HG03159 (cell line): Measurements from ENCODE around the gene PTPN7.
"Not testable (repeated sequence)": the region's sequence is repeated elsewhere in the genome, so short reads cannot be mapped to it uniquely, and the experiment has no call there.

Experiments used
- ATAC-seq: cut with Tn5 transposase; IDR thresholded peaks from one replicate; pipeline ENCODE4 v1.9.1; 2021; ENCODE audit warnings: mild to moderate bottlenecking, moderate library complexity; ENCODE audit not compliant: unreplicated experiment

PTPN7 gene

DNA sequence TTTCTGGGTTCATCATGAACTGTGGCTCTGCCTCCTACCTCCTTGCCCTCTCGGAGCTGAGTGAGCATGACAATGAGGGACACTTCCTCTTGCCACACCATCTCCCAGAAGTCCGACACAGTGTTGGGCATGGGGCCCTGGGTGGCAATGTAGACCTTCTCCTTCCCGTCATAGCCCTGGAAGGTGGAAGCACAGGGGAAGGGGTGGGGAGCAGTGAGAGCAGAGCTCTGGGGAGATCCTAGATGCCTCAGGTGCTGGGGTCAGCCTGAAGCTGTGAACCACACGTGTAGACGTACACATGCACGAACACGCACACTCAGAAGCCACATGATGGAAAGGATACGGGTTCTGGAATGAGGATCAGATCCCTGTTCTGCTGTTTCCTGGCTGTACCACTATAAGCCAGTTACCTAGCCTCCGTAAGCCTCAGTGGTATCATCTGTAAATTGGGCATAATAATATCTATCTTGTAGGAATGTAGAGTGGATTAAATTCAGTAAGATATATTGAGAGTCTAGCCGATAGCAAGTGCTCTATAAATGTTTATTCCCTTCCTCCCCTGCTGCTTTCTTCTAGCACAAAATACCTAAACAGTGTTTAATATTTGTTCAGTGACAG, 6.1 kb downstream of the PTPN7 start:
- no peak for ATAC-seq

DNA sequence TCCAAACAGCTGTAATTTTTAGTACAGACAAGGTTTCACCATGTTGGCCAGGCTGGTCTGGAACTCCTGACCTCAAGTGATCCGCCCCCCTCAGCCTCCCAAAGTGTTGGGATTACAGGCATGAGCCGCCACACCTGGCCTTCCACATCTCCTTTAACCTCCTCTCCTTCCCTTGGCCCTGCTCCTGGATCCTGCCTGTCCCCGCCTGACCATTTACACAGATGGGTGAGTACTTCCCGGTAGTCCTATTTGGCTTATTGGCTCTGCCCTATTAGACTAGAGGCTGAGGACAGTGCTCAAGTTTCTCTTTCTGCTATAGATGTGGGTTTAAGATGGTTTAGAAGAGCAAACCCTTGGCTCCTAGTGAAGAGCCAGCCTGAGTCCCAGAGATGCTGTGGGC, 7.1 kb downstream of the PTPN7 start:
- ATAC-seq = no peak

- ATAC-seq = no peak
These were observed 8.0 kb downstream of the PTPN7 start for GRCh38 chr1:202152399-202152798.

DNA sequence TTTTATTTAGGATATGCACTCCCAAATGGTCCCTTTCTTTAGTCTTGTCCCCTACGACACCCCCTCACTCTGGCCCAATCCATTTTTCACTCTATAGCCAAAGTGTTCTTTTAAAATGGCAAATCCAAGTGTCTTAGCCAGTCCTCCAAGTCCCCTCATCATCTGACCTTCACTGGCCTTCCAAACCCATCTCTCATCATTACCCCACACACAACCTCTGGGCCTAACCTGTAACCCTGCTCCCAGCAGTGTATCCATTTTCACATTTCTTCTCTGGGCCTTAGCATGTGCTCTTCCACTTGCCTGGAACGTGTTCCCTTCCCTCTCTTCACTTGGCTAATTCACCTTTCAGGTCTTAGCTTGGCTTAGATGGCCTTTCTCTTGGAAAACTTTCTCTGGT, 9.4 kb downstream of the PTPN7 start:
- no peak for ATAC-seq

DNA sequence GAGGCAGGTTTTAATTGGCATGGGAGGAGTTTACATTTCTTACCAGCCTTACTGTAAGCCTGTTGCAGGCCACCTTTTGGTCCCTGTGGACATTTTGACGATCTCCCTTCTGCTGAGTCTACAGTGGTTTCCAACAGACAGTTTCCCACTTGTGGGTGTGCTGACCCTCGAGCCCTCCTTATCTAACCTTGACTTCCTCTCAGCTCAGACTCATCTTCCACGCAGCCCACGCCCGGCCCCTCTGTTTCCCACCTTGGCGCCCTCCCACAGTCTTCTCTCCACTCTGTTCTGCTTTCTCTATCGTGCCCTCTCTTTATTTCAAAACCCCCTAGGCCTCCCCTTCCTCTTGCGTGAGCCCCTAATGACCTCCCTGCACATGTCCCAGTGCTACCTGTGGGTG, 9.8 kb downstream of the PTPN7 start:
- no peak for ATAC-seq

DNA sequence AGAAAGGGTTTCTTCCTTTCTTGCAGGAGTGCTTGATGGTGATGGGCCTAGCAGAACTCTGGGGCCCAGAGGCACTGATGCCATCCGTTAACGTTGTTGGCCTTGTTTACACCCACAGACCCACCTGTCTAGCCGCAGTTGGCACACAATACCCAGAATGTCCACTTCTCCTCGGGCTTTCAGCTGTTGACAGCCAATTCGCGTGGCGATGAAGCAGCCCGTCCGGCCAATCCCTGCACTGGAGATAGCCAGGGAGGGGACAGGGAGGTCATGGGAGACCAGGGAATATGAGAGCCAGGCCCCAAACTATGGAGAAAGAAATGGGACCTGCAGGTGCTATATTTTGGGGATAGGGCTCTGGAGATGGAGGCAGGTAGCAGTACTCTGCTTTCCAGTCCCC, 10.2 kb downstream of the PTPN7 start:
- no peak for ATAC-seq

GRCh38 chr1:202149566-202149965, 10.8 kb downstream of the PTPN7 start:
- ATAC-seq = no peak

DNA sequence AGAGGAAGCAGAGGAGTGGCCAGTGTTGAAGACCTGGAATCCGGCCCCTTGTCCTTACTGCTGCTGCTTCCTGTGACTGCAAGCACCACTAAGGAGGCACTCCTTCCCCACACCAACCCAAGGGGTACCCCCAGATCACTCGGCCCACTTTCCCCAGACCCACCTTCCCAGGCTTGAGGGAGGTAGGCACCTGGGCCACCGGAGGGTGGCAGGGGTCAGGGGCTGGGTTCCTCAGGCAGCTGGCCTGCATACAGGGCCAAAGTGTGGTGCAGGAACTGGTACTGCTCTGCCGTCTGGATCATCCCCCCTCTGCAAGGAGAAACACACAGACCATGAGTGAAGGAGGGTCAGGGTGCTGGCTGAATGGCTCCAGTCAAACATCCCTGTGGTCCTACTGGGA, 12.0 kb downstream of the PTPN7 start:
- no peak for ATAC-seq

- no peak for ATAC-seq
These were observed 13.4 kb downstream of the PTPN7 start for GRCh38 chr1:202146993-202147392.

DNA sequence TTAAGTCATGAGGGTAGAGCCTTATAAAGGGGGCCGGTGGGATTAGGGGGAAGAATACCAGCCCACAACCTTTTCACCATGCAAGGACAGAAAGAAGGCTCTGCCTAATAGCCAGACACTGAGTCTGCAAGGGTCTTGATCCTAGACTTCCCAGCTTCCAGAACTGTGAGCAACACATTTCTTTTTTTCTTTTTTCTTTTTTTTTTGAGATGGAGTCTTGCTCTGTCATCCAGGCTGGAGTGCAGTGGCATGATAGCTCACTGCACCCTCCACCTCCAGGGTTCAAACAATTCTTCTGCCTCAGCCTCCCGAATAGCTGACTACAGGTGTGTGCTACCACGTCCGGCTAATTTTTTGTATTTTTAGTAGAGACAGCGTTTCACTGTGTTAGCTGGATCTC, 14.1 kb downstream of the PTPN7 start:
- no peak for ATAC-seq

GRCh38 chr1:202145744-202146140, 14.7 kb downstream of the PTPN7 start:
- not testable (repeated sequence) for ATAC-seq

DNA sequence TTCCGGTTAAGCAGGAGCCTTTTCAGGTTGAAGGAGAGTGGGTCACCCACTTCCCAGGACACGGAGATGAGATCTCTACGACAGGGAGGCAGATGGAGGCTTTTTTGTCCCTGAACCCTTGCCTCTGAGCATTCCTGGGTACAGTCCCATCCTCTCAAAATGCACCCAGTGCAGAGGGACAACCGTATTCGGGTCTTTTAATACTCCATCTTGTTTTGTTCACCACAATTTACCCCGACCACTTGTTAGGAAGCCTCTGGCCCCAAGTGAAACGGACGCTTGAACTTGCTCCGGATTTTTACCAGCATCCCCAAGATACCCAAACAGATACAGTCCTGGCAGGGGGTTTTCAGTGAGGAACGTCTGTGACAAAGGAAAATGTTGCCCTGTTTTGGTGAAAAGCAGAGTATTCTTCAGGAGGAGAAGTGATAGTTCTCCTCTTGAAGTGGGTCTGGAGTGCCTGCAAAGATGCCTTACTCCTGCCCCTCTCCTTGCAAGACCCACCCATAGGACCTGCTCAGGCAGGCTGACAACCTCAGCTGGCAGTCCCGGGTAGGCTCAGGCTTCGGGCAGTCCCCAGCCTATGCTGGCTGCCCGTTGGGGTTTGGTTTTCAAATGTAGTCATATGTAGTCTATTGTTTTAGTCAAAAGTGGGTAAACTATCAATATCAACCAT, 15.2 kb downstream of the PTPN7 start:
- ATAC-seq = no peak

GRCh38 chr1:202144402-202145067, 15.9 kb downstream of the PTPN7 start, which contains the start of gene ARL8A:
ARL8A (minus strand) TSS chr1:202144737; CDS start chr1:202144572, 165 bp downstream.
- ATAC-seq = peak; percentile 51

DNA sequence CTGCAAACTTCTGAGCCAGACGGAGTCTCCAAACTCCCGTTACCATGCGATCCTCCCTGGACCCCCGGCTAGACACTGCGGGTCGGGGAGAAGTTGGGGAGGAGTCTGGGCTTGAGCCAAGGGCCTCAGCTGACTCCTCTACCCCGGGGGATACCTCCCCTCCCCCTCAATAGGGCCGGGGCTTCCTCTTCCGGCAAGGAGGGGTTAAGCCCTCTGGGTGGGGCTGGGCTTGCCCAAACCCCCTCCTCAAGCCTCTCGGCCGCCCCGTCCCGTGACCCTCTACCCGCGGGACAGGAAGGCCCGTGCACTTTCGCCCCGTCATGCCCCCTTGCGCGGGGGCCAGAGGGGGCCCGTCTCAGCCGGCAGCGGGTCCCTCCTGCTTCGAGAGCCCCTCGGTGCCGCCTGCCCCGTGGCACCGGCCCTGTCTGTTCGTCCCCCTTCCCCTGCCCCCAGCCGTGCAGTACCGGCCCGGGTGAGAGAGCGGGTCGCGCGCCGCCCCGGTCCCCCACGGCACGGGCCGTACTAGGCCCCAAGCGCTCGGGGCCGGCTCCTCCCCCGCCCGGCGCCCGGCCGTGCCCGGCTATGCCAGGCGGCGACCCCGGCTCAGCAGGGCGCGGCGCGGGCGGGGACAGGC, 16.5 kb downstream of the PTPN7 start:
- peak; percentile 41 for ATAC-seq

GRCh38 chr1:202143011-202143767, 17.2 kb downstream of the PTPN7 start:
- ATAC-seq = peak; percentile 28

DNA sequence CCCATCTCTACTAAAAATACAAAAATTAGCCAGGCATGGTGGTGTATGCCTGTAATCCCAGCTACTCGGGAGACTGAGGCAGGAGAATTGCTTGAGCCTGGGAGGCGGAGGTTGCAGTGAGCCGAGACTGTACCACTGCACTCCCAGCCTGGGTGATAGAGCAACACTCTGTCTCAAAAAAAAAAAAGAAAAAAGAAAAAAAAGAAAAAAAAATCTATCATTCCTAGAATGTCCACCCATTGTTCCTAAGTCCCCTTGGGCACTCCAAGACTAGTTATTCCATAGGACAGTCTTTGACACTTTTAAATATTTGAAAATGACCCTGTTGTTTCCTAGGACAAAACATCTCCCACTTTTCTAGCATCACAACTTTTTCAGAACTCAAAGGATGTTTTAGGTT, 18.9 kb downstream of the PTPN7 start:
- not testable (repeated sequence) for ATAC-seq

DNA sequence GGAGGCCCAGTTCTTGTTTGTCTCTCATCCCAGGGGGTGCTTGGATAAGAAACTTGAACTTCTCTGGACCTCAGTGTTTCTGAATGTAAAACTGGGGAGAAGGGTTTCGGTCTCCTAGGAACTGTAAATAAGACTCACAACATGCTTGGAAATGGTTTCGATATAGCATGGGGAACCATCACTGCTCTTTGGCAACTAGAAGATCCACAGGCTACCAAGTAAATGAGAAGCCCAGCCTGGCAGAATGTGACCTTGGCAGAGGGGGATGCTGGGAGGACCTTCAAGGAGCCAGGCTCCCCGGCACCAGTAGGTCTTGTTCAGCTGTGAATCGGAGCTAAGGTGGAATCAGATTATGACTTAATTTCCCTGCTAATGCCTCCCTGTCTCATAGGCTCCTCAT, 19.6 kb downstream of the PTPN7 start:
- ATAC-seq = no peak

GRCh38 chr1:202135221-202135721, 25.1 kb downstream of the PTPN7 start:
- no peak for ATAC-seq

DNA sequence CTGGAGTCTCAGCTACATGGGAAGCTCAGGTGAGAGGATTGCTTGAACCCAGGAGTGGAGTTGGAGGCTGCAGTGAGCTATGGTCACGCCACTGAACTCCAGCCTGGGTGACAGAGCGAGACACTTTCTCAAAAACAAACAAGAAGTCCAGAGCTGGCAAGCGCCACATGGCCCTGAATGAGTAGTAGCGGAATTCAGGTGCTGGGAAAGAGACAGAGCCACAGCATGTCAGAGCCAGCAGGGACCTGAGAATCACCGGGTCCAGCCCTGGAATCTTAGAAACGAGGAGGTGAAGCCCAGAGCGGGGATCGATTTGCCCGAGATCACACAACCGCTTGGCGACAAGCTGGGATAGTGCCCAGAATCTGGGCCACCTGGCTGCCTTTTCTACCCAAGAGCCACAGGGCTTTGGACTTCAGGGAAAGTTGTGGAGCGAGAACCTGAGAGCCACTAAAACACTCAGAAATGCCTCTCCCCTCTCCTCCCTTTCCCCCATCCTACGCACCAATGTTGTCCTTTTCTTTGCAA, 25.7 kb downstream of the PTPN7 start:
- no peak for ATAC-seq

DNA sequence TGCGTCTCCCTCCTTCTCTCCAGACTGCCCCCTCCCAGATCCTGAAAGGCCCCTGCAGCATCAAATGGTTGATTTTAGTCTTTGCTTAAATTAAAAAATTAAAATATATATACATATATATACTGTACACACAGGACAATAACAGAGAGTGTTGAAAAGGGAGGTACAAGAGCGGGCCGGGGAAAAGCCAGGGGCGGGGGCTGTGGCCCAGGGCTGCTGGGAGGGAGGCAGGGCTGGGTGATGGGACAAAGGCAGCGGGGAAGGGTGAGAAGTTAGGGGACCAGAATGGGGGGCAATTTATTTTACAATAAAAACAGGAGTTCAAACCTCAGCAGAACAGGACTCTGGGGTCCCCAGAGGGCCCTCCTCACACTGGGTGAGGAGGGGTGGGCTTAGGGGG, 26.4 kb downstream of the PTPN7 start:
- ATAC-seq = no peak

DNA sequence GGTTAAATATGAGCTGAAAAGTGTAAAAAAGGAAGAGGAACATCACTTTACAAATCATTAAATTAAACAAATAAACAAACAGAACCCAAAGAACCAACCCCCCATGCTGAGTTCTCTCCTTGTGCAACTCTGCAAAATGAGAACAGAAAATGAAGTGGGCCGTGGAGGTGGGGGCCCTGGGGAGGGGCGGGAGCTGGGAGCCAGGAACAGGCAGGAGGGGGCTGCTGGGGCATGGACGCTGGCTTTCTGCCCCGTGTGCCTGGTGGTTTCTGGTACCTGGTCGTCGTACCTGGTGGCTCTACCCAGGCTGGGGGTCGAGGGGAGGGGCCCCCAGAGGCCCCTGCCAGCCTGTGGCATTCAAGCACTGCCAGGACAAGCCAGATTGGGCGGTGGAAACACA, 26.9 kb downstream of the PTPN7 start:
- no peak for ATAC-seq
